Keratinocyte (primary cell): ENCODE measurements around the gene PPFIBP2.

Source experiments
- CTCF ChIP-seq, 3 experiments: IDR thresholded peaks in 1 of 3; conservative IDR thresholded peaks in 1 of 3; optimal IDR thresholded peaks in 1 of 3; 2 replicates in 2 of 3; 3 replicates in 1 of 3; pipeline versions ENCODE3 to v1.5.1; 2011; ENCODE audit warnings: low read length in 3 of 3, mild to moderate bottlenecking in 3 of 3, moderate library complexity in 2 of 3, control low read depth in 1 of 3, inconsistent platforms in 1 of 3; ENCODE audit not compliant: insufficient read depth in 2 of 3; ENCODE audit errors: extremely low read depth in 1 of 3
- EZH2 ChIP-seq: IDR thresholded peaks from one replicate; pipeline ENCODE4 v1.6.1; 2012; ENCODE audit warnings: inconsistent platforms, mild to moderate bottlenecking, low read length, moderate library complexity

GRCh38 chr11:7493670-7494069, 20.1 kb upstream of the PPFIBP2 start:
- TF ChIP-seq CTCF (optimal IDR thresholded peaks at IDR 0.05 in 1 of 3, IDR thresholded peaks at IDR 0.05 in 1 of 3, conservative IDR thresholded peaks at IDR 0.05 in 1 of 3; ENCODE audit: extremely low read depth in 1 of 3, insufficient read depth in 2 of 3, low read length in 3 of 3) (no peak), EZH2 (no peak)
